Liver (tissue), 9 donors: Measurements from ENCODE around the gene CA14. TPM values are rescaled to one million over a fixed set of nuclear protein-coding genes. Genes with fewer than 3 reads are reported as not detected.
A peak's percentile ranks its signal among the peaks of the same experiment; 100 is the strongest.

Experiments
- DNase-seq: peaks from one replicate; pipeline ENCODE4 v3.0.0-alpha.2; 2017; ENCODE audit warnings: low spot score
- H3K27ac ChIP-seq, 2 donors: one replicate each; pipeline ENCODE4 v1.7.0; 2013; ENCODE audit warnings: inconsistent platforms in 2 of 2, low read length in 2 of 2, control low read depth in 1 of 2, low read depth in 1 of 2, mild to moderate bottlenecking in 1 of 2
- H3K27me3 ChIP-seq, 4 donors: one replicate each; pipeline versions ENCODE4 v1.6.1 to v1.7.0; 2013; ENCODE audit warnings: low read length in 3 of 4, inconsistent platforms in 1 of 4, mild to moderate bottlenecking in 1 of 4, moderate library complexity in 1 of 4; ENCODE audit not compliant: control insufficient read depth in 4 of 4, insufficient read depth in 4 of 4
- H3K36me3 ChIP-seq, 4 donors: one replicate each; pipeline versions ENCODE4 v1.6.1 to v1.7.0; 2013; ENCODE audit warnings: low read length in 3 of 4, mild to moderate bottlenecking in 3 of 4, low read depth in 1 of 4, moderate library complexity in 1 of 4; ENCODE audit not compliant: control insufficient read depth in 4 of 4, insufficient read depth in 3 of 4
- H3K4me1 ChIP-seq, 4 donors: one replicate each; pipeline versions ENCODE4 v1.6.1 to v1.7.0; 2013; ENCODE audit warnings: low read length in 3 of 4, mild to moderate bottlenecking in 3 of 4, moderate library complexity in 1 of 4; ENCODE audit not compliant: control insufficient read depth in 4 of 4, insufficient read depth in 4 of 4
- H3K4me3 ChIP-seq, 3 donors: one replicate each; pipeline versions ENCODE4 v1.6.1 to v1.7.0; 2013; ENCODE audit warnings: low read length in 3 of 3, control low read depth in 1 of 3, low read depth in 1 of 3, mild to moderate bottlenecking in 1 of 3
- H3K9ac ChIP-seq, 2 donors: one replicate each; pipeline ENCODE4 v1.7.0; 2013; ENCODE audit warnings: low read length in 2 of 2, mild to moderate bottlenecking in 2 of 2, moderate library complexity in 2 of 2, control low read depth in 1 of 2, low read depth in 1 of 2
- H3K9me3 ChIP-seq, 4 donors: one replicate each; pipeline versions ENCODE4 v1.6.1 to v1.7.0; 2013; ENCODE audit warnings: low read length in 3 of 4; ENCODE audit not compliant: control insufficient read depth in 4 of 4
- EGR1 ChIP-seq, 2 donors: IDR thresholded peaks; 2 replicates each; pipeline ENCODE4 v1.6.1; 2016 to 2018; ENCODE audit warnings: antibody characterized with exemption in 2 of 2, low read depth in 2 of 2
- FOXA1 ChIP-seq: IDR thresholded peaks from 2 replicates; pipeline ENCODE4 v1.6.1; 2016; ENCODE audit warnings: antibody characterized with exemption
- FOXA2 ChIP-seq: IDR thresholded peaks from 2 replicates; pipeline ENCODE4 v1.6.1; 2016; ENCODE audit warnings: antibody characterized with exemption
- GABPA ChIP-seq, 2 donors: IDR thresholded peaks in 1 of 2; conservative IDR thresholded peaks in 1 of 2; 2 replicates each; pipeline ENCODE4 v1.6.1; 2016; ENCODE audit warnings: antibody characterized with exemption in 2 of 2, mild to moderate bottlenecking in 1 of 2, moderate library complexity in 1 of 2
- HNF4A ChIP-seq, 2 donors: conservative IDR thresholded peaks; 2 replicates each; pipeline ENCODE4 v1.6.1; 2016; ENCODE audit warnings: antibody characterized with exemption in 2 of 2, mild to moderate bottlenecking in 2 of 2
- HNF4G ChIP-seq: IDR thresholded peaks from 2 replicates; pipeline ENCODE4 v1.6.1; 2016; ENCODE audit warnings: antibody characterized with exemption
- JUND ChIP-seq, 2 donors: IDR thresholded peaks; 2 replicates each; pipeline ENCODE4 v1.6.1; 2016; ENCODE audit warnings: antibody characterized with exemption in 2 of 2
- NR2F2 ChIP-seq: IDR thresholded peaks from 2 replicates; pipeline ENCODE4 v1.6.1; 2016; ENCODE audit warnings: antibody characterized with exemption
- RAD21 ChIP-seq, 2 donors: IDR thresholded peaks; 2 replicates each; pipeline ENCODE4 v1.6.1; 2016; ENCODE audit warnings: antibody characterized with exemption in 2 of 2, mild to moderate bottlenecking in 2 of 2
- RXRA ChIP-seq, 2 donors: IDR thresholded peaks; 2 replicates each; pipeline ENCODE4 v1.6.1; 2017 to 2018; ENCODE audit warnings: antibody characterized with exemption in 2 of 2, mild to moderate bottlenecking in 1 of 2
- SP1 ChIP-seq: IDR thresholded peaks from 2 replicates; pipeline ENCODE4 v1.6.1; 2018; ENCODE audit warnings: antibody characterized with exemption, mild to moderate bottlenecking
- TAF1 ChIP-seq: conservative IDR thresholded peaks from 2 replicates; pipeline ENCODE4 v1.6.1; 2016; ENCODE audit warnings: antibody characterized with exemption, mild to moderate bottlenecking
- YY1 ChIP-seq: IDR thresholded peaks from 2 replicates; pipeline ENCODE4 v1.6.1; 2016; ENCODE audit warnings: antibody characterized with exemption, mild to moderate bottlenecking
- WGBS: extraction: QIAGEN DNeasy Blood & Tissue Kit; methylation state at CpG from one replicate; pipeline ENCODE4 v1.1.7; 2013; 5-methylcytosine and 5-hydroxymethylcytosine counted together
- polyA plus RNA-seq, 2 donors: library from polyadenylated mRNA; stranded (reverse) in 1 of 2; unstranded in 1 of 2; fragments of 200-250 nt in 1 of 2; fragments of >200 nt in 1 of 2; fragmentation: Nextera tagmentation in 1 of 2; extraction: Ambion mirVana in 1 of 2; gene quantifications; one replicate each; pipeline versions ENCODE4 v1.2.1 to v1.2.3, GENCODE V29; 2013 to 2015
- total RNA-seq, 2 donors: library from RNA; depleted of rRNA; stranded (reverse); fragments of >200 nt; gene quantifications; one replicate each; pipeline ENCODE4 v1.2.3, GENCODE V29; 2014
- TF ChIP-seq, protein P1 (sequence below): fragments of 150-350 bp; IDR thresholded peaks from 2 replicates; pipeline ENCODE4 v1.5.1; 2017; ENCODE audit warnings: improper control_type of control experiment, low read depth, low read length; ENCODE audit not compliant: missing input control
- TF ChIP-seq, protein P2 (sequence below): IDR thresholded peaks from 2 replicates; pipeline ENCODE4 v1.6.1; 2016; ENCODE audit warnings: antibody characterized with exemption, mild to moderate bottlenecking
- TF ChIP-seq, protein P3 (sequence below): IDR thresholded peaks from 2 replicates; pipeline ENCODE4 v1.6.1; 2016; ENCODE audit warnings: antibody characterized with exemption
- TF ChIP-seq, protein P4 (sequence below): IDR thresholded peaks from 2 replicates; pipeline ENCODE4 v1.6.1; 2016; ENCODE audit warnings: antibody characterized with exemption
- TF ChIP-seq, protein P5 (sequence below): IDR thresholded peaks from 2 replicates; pipeline ENCODE4 v1.6.1; 2016; ENCODE audit warnings: antibody characterized with exemption
- donor health status: healthy.
- donor health status: healthy.
- donor health status: healthy.
- donor health status: healthy.
- donor health status: healthy.

Gene CA14
- total and polyA plus RNA-seq, 4 donors, result 0.22 to 2.7 (median 1.2) TPM

DNA sequence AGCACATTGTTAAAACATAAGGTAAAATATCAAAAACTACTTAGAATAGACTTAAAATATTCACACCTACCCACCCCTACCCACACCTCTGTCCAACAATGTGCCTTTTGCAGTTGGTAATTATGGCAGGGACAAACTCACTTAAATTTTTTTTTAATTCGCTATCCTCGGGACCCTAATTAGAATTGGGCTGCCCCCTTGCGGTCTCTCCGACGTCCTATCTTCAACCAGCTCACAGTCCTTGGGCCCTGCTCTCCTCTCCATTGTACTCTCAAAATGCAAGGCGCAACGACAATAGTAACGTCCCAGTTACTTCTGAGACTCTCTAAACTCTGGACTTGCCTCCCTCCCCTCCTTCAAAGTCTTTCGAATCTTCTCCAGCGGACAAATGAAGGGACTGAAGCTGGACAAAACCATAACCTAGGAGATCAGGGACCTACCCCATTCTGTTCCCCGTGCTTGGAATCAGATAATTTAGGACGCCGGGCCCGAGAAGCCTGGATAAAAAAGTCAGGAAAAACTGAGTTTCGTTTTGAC lies 23.7 kb downstream of the CA14 start:
- peak overlapping the region; percentile 79 to 88 for H3K27ac ChIP-seq
- peaks cover 7 to 60% (median 54%) of the 10 kb centered on the region in 4 donors for H3K4me1 ChIP-seq
- peak; percentile 67 for DNase-seq
- H3K4me3 ChIP-seq, result peak overlapping the region; percentile 50 to 63 (median 52)
- peak overlapping the region; percentile 39 to 94 for H3K9ac ChIP-seq
- peaks cover 0 to 4% (median 3%) of the 10 kb centered on the region in 4 donors for H3K36me3 ChIP-seq
- no peaks in the 10 kb centered on the region for H3K27me3 ChIP-seq
- TF ChIP-seq FOXA1 (no peak), NR2F2 (peak; percentile 28), HNF4G (no peak), YY1 (peak; percentile 10), FOXA2 (no peak), HNF4A (conservative IDR thresholded peaks at IDR 0.05) (no peak), RAD21 (IDR thresholded peaks at IDR 0.05) (peak; percentile 84 to 90), SP1 (no peak), GABPA (IDR thresholded peaks at IDR 0.05 in 1 of 2, conservative IDR thresholded peaks at IDR 0.05 in 1 of 2) (no peak), JUND (IDR thresholded peaks at IDR 0.05) (no peak), TAF1 (no peak), EGR1 (IDR thresholded peaks at IDR 0.05; ENCODE audit: low read depth in 2 of 2) (no peak), RXRA (IDR thresholded peaks at IDR 0.05) (peak in 1 of 2 donors; percentile 3)
- TF ChIP-seq, protein P1, sequence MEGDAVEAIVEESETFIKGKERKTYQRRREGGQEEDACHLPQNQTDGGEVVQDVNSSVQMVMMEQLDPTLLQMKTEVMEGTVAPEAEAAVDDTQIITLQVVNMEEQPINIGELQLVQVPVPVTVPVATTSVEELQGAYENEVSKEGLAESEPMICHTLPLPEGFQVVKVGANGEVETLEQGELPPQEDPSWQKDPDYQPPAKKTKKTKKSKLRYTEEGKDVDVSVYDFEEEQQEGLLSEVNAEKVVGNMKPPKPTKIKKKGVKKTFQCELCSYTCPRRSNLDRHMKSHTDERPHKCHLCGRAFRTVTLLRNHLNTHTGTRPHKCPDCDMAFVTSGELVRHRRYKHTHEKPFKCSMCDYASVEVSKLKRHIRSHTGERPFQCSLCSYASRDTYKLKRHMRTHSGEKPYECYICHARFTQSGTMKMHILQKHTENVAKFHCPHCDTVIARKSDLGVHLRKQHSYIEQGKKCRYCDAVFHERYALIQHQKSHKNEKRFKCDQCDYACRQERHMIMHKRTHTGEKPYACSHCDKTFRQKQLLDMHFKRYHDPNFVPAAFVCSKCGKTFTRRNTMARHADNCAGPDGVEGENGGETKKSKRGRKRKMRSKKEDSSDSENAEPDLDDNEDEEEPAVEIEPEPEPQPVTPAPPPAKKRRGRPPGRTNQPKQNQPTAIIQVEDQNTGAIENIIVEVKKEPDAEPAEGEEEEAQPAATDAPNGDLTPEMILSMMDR, result peak; percentile 72
- TF ChIP-seq, protein P2, sequence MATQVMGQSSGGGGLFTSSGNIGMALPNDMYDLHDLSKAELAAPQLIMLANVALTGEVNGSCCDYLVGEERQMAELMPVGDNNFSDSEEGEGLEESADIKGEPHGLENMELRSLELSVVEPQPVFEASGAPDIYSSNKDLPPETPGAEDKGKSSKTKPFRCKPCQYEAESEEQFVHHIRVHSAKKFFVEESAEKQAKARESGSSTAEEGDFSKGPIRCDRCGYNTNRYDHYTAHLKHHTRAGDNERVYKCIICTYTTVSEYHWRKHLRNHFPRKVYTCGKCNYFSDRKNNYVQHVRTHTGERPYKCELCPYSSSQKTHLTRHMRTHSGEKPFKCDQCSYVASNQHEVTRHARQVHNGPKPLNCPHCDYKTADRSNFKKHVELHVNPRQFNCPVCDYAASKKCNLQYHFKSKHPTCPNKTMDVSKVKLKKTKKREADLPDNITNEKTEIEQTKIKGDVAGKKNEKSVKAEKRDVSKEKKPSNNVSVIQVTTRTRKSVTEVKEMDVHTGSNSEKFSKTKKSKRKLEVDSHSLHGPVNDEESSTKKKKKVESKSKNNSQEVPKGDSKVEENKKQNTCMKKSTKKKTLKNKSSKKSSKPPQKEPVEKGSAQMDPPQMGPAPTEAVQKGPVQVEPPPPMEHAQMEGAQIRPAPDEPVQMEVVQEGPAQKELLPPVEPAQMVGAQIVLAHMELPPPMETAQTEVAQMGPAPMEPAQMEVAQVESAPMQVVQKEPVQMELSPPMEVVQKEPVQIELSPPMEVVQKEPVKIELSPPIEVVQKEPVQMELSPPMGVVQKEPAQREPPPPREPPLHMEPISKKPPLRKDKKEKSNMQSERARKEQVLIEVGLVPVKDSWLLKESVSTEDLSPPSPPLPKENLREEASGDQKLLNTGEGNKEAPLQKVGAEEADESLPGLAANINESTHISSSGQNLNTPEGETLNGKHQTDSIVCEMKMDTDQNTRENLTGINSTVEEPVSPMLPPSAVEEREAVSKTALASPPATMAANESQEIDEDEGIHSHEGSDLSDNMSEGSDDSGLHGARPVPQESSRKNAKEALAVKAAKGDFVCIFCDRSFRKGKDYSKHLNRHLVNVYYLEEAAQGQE, result no peak
- TF ChIP-seq, protein P3, sequence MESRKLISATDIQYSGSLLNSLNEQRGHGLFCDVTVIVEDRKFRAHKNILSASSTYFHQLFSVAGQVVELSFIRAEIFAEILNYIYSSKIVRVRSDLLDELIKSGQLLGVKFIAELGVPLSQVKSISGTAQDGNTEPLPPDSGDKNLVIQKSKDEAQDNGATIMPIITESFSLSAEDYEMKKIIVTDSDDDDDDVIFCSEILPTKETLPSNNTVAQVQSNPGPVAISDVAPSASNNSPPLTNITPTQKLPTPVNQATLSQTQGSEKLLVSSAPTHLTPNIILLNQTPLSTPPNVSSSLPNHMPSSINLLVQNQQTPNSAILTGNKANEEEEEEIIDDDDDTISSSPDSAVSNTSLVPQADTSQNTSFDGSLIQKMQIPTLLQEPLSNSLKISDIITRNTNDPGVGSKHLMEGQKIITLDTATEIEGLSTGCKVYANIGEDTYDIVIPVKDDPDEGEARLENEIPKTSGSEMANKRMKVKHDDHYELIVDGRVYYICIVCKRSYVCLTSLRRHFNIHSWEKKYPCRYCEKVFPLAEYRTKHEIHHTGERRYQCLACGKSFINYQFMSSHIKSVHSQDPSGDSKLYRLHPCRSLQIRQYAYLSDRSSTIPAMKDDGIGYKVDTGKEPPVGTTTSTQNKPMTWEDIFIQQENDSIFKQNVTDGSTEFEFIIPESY, result no peak
- TF ChIP-seq, protein P4, sequence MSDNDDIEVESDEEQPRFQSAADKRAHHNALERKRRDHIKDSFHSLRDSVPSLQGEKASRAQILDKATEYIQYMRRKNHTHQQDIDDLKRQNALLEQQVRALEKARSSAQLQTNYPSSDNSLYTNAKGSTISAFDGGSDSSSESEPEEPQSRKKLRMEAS, result no peak
- TF ChIP-seq, protein P5, sequence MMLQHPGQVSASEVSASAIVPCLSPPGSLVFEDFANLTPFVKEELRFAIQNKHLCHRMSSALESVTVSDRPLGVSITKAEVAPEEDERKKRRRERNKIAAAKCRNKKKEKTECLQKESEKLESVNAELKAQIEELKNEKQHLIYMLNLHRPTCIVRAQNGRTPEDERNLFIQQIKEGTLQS, result no peak
- no peaks in the 10 kb centered on the region for H3K9me3 ChIP-seq
- WGBS, result 2% methylated on average over 15 of the region's 15 CpGs
